Transverse colon (tissue), 4 donors: ENCODE data around the gene GINS1. TPM values are rescaled to one million over a fixed set of nuclear protein-coding genes. Genes with fewer than 3 reads are reported as not detected.

Experiments used
- DNase-seq: peaks from one replicate; pipeline ENCODE4 v3.0.0-alpha.2; 2019
- H3K27ac ChIP-seq, 4 donors: fragments of 200-600 bp; sonication (generic); 2 replicates each; pipeline ENCODE4 v1.5.1; 2016 to 2018; ENCODE audit warnings: inconsistent platforms in 4 of 4
- H3K27me3 ChIP-seq: fragments of 200-600 bp; sonication (generic); 2 replicates; pipeline ENCODE4 v1.5.1; 2017; ENCODE audit warnings: inconsistent platforms
- H3K36me3 ChIP-seq, 4 donors: fragments of 200-600 bp; sonication (generic); 2 replicates each; pipeline ENCODE4 v1.5.1; 2017 to 2019; ENCODE audit warnings: inconsistent platforms in 4 of 4
- H3K4me1 ChIP-seq, 4 donors: fragments of 200-600 bp; sonication (generic); 2 replicates each; pipeline ENCODE4 v1.5.1; 2017 to 2020; ENCODE audit warnings: inconsistent platforms in 4 of 4
- H3K4me3 ChIP-seq, 4 donors: fragments of 200-600 bp; sonication (generic); 1 replicate in 1 of 4; 2 replicates in 3 of 4; pipeline versions ENCODE4 v1.5.1 to v1.6.1; 2017 to 2019; ENCODE audit warnings: inconsistent platforms in 4 of 4
- H3K9me3 ChIP-seq, 2 donors: fragments of 200-600 bp; sonication (generic); 2 replicates each; pipeline ENCODE4 v1.5.1; 2017 to 2019; ENCODE audit warnings: inconsistent platforms in 2 of 2
- CTCF ChIP-seq, 5 experiments: fragments of 200-600 bp in 3 of 5; fragments of 450-650 bp in 2 of 5; sonication (generic) in 3 of 5; IDR thresholded peaks; 1 replicate in 2 of 5; 2 replicates in 3 of 5; pipeline ENCODE4 v1.5.1; 2016 to 2017; ENCODE audit warnings: antibody characterized with exemption in 5 of 5, inconsistent platforms in 3 of 5, mild to moderate bottlenecking in 2 of 5, moderate library complexity in 1 of 5
- EP300 ChIP-seq: sonication (generic); formaldehyde crosslinking; IDR thresholded peaks from one replicate; pipeline ENCODE4 v1.6.1; 2017; ENCODE audit warnings: antibody characterized with exemption, low read depth
- POLR2A ChIP-seq: fragments of 450-650 bp; IDR thresholded peaks from one replicate; pipeline ENCODE4 v1.6.1; 2016; ENCODE audit warnings: antibody characterized with exemption, mild to moderate bottlenecking, moderate library complexity
- POLR2AphosphoS5 ChIP-seq, 3 donors: sonication (generic); formaldehyde crosslinking; IDR thresholded peaks; one replicate each; pipeline ENCODE4 v1.6.1; 2016; ENCODE audit warnings: antibody characterized with exemption in 3 of 3
- WGBS, 2 donors: methylation state at CpG; one replicate each; pipeline ENCODE4 v1.1.5; 2018; ENCODE audit warnings: low coverage in 1 of 2; 5-methylcytosine and 5-hydroxymethylcytosine counted together
- in situ Hi-C, 4 donors: fragments of 200-750 bp; cut with MboI; loops; one replicate each; pipeline versions ENCODE4 v1.15.0 to v1.15.1; 2017; ENCODE audit warnings: low sequenced_read_pairs in 3 of 4, low pct_ligation_motif_present in 1 of 4, low pct_unique_long_range_greater_than_20kb in 1 of 4
- intact Hi-C: fragments of 100-400 bp; cut with DNase I; formaldehyde crosslinking; loops from one replicate; pipeline ENCODE4 v1.15.1; 2023; ENCODE audit warnings: low total_unique reads
- total RNA-seq, 4 donors: library from RNA; depleted of rRNA; stranded (reverse); fragments of >200 nt; gene quantifications; one replicate each; pipeline ENCODE4 v1.1.0, GENCODE V29; 2016

The GINS1 gene
- total RNA-seq, 4 donors from 2014 or later = 1.3 to 1.4 TPM; not detected in 2

GRCh38 chr20:25490656-25491445 is 83.4 kb downstream of the GINS1 start:
- no peaks in the 10 kb centered on the region for H3K36me3 ChIP-seq
- TF ChIP-seq EP300 (no peak), POLR2AphosphoS5 (IDR thresholded peaks at IDR 0.05) (no peak), CTCF (IDR thresholded peaks at IDR 0.05) (no peak), POLR2A (no peak)

GRCh38 chr20:25491446-25492038 is 84.1 kb downstream of the GINS1 start:
- no peak for DNase-seq
- no peak overlapping the region for H3K27ac ChIP-seq
- H3K9me3 ChIP-seq = no peaks in the 10 kb centered on the region
- H3K4me1 ChIP-seq = no peaks in the 10 kb centered on the region
- no peak for TF ChIP-seq POLR2AphosphoS5 (IDR thresholded peaks at IDR 0.05)
- no peak for TF ChIP-seq EP300
- no peak for TF ChIP-seq CTCF (IDR thresholded peaks at IDR 0.05)
- TF ChIP-seq POLR2A = no peak
- H3K4me3 ChIP-seq = no peak overlapping the region
- H3K27me3 ChIP-seq = no peaks in the 10 kb centered on the region
- H3K36me3 ChIP-seq = no peaks in the 10 kb centered on the region
- intact Hi-C loops = no loop called here
- WGBS, 2 donors = 87% methylated on average over 12 of the region's 12 CpGs; no CpG with 5 or more reads in 1 of the 2 donors
- in situ Hi-C loops = no loop called here

More at GRCh38 chr20:25490656-25491445, 83.4 kb downstream of the GINS1 start:
- Histone ChIP-seq H3K27me3 (no peaks in the 10 kb centered on the region), H3K27ac (no peak overlapping the region), H3K4me3 (no peak overlapping the region), H3K9me3 (no peaks in the 10 kb centered on the region), H3K4me1 (no peaks in the 10 kb centered on the region)
- in situ Hi-C loops (no loop called here), intact Hi-C loops (no loop called here)
- DNase-seq = no peak
- 82 to 86% methylated on average over 2 to 15 of the region's 15 CpGs for WGBS, 2 donors

- Histone ChIP-seq H3K27me3 (no peaks in the 10 kb centered on the region), H3K36me3 (no peaks in the 10 kb centered on the region), H3K4me3 (no peak overlapping the region), H3K27ac (no peak overlapping the region), H3K4me1 (no peaks in the 10 kb centered on the region), H3K9me3 (no peaks in the 10 kb centered on the region)
- WGBS, 2 donors = 69 to 88% methylated on average over 5 to 10 of the region's 10 CpGs
- TF ChIP-seq POLR2AphosphoS5 (IDR thresholded peaks at IDR 0.05) (no peak), POLR2A (no peak), EP300 (no peak), CTCF (IDR thresholded peaks at IDR 0.05) (no peak)
- in situ Hi-C loops (no loop called here), intact Hi-C loops (no loop called here)
- DNase-seq = no peak
These were observed 85.7 kb downstream of the GINS1 start for GRCh38 chr20:25493137-25493536.

GRCh38 chr20:25493748-25494505 is 86.5 kb downstream of the GINS1 start:
- Histone ChIP-seq H3K4me1 (no peaks in the 10 kb centered on the region), H3K4me3 (no peak overlapping the region), H3K27ac (no peak overlapping the region), H3K27me3 (no peaks in the 10 kb centered on the region), H3K9me3 (no peaks in the 10 kb centered on the region), H3K36me3 (no peaks in the 10 kb centered on the region)
- TF ChIP-seq POLR2A (no peak), CTCF (IDR thresholded peaks at IDR 0.05) (no peak), EP300 (no peak), POLR2AphosphoS5 (IDR thresholded peaks at IDR 0.05) (no peak)
- WGBS, 2 donors = 98 to 100% methylated on average over 1 to 9 of the region's 10 CpGs
- in situ Hi-C loops = no loop called here
- no peak for DNase-seq
- intact Hi-C loops = no loop called here
